H4 (cell line): ENCODE data around the gene ALMS1. TPM values are rescaled to one million over a fixed set of nuclear protein-coding genes. Genes with fewer than 3 reads are reported as not detected.
"Not testable (repeated sequence)": the region's sequence is repeated elsewhere in the genome, so short reads cannot be mapped to it uniquely, and the experiment has no call there.

Source experiments
- DNase-seq: peaks from one replicate; pipeline ENCODE4 v3.0.0-alpha.2; 2015; ENCODE audit warnings: low spot score
- total RNA-seq: library from RNA; depleted of rRNA; stranded (reverse); fragments of >200 nt; shearing (Covaris generic); gene quantifications from 2 replicates; pipeline ENCODE4 v1.2.3, GENCODE V29; 2014; rRNA removed

ALMS1 gene, protein sequence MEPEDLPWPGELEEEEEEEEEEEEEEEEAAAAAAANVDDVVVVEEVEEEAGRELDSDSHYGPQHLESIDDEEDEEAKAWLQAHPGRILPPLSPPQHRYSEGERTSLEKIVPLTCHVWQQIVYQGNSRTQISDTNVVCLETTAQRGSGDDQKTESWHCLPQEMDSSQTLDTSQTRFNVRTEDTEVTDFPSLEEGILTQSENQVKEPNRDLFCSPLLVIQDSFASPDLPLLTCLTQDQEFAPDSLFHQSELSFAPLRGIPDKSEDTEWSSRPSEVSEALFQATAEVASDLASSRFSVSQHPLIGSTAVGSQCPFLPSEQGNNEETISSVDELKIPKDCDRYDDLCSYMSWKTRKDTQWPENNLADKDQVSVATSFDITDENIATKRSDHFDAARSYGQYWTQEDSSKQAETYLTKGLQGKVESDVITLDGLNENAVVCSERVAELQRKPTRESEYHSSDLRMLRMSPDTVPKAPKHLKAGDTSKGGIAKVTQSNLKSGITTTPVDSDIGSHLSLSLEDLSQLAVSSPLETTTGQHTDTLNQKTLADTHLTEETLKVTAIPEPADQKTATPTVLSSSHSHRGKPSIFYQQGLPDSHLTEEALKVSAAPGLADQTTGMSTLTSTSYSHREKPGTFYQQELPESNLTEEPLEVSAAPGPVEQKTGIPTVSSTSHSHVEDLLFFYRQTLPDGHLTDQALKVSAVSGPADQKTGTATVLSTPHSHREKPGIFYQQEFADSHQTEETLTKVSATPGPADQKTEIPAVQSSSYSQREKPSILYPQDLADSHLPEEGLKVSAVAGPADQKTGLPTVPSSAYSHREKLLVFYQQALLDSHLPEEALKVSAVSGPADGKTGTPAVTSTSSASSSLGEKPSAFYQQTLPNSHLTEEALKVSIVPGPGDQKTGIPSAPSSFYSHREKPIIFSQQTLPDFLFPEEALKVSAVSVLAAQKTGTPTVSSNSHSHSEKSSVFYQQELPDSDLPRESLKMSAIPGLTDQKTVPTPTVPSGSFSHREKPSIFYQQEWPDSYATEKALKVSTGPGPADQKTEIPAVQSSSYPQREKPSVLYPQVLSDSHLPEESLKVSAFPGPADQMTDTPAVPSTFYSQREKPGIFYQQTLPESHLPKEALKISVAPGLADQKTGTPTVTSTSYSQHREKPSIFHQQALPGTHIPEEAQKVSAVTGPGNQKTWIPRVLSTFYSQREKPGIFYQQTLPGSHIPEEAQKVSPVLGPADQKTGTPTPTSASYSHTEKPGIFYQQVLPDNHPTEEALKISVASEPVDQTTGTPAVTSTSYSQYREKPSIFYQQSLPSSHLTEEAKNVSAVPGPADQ (N-terminal part only)
- 6.2 and 8.3 TPM in 2 replicates for total RNA-seq

DNA sequence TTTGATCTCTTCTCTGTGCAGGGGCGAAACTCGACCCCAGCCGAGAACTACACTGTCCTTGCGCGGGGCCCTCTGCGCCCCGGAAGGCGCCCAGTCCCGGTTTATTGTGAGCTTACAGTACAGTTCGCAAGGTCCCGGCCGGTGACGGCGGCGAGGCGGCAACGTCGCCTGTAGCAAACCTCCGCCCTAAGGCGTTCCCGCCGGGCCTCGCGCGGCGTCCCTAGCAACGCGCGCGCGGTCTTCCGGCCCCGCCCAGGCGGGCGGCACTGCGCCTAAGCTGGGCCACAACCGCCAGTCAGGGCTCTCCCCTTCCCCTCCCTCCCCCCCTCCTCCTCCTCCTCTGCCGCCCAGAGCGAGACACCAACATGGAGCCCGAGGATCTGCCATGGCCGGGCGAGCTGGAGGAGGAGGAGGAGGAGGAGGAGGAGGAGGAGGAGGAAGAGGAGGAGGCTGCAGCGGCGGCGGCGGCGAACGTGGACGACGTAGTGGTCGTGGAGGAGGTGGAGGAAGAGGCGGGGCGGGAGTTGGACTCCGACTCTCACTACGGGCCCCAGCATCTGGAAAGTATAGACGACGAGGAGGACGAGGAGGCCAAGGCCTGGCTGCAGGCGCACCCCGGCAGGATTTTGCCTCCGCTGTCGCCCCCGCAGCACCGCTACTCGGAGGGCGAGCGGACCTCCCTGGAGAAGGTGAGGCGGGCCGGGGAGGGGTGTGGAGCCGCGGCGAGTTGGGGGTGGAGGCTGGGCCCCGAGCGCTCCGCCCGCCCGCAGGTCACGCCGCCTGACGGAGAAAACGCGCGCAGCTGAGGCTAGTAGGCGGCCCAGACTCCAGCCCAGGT, at the start of gene ALMS1:
ALMS1 (plus strand) TSS at position 333 of the 838 bp plus-strand sequence; CDS start at position 366, 33 bp downstream.
- peak; percentile 83 for DNase-seq

DNA sequence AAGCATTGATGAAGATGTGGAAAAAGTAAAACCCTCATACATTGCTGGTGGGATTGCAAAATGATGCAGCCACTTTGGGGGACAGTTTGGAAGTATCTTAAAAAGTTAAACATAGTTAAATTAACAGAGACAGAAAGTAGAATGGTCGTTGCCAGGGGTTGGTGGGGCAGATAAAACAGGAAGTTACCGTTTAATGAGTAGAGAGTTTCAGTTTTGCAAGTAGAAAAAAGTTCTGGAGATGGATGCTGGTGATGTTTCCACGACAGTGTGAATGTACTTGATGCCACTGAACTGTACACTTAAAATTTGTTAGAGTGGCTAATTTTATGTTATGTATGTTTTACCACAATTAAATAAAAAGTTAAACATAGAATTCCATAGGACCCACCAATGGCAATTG, 47.8 kb upstream of the ALMS1 start:
- DNase-seq, result no peak

DNA sequence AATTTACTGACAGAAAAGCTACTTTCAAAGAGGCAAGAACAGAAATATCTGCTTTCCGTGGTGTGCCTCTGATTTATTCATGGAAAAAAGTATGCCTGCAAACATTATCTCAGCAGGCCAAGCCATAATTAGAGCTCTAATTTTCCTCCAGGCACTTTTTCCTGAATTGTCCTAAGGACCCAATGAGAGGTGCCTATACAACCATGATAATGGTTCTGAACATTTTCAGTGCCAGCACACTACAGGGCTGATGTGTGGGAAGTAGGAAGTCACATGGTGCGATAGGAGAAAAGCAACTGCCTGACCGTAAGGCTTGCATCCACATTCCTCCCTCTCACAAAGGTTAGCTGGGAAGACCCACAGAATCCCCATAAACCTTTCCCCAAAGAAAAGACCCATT, 46.4 kb upstream of the ALMS1 start:
- DNase-seq, result no peak

DNA sequence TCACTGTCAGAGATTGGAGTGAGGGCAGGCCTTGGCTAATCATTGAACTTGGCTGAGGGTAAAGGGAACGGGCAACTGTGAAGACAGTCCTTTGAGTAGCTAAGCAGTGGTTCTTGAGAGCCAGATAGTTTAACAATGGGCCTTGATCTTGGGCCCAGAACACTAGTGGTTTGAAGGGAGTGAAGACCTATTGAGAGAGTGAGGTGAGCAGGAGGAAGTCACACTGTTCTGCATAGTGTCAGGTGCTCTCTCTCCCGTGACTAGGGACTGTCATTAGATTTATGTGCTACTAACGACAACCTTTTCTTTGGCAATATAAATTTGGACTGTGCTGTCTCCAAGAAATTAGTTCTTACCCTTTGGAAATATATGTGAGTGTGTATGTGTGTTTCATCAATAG, 44.6 kb upstream of the ALMS1 start:
- no peak for DNase-seq

DNA sequence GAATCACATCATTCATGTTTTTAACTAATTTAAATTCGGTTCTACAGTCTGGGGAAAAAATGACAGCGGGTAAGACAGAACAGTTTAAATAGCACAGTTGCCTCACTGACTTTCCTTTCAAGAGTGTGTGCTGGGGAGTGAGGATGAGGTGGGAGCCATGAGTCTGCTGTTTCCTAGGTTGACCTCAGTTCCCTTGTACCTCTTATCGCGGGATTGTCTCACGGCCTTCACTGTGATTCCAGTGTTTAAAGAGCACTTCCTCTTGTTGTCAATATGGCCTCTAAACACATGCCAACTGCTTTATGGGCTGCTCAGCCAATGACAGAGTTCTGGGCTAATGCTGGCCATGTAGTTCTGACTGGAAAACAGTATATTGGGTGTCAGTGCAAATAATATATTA, 41.6 kb upstream of the ALMS1 start:
- no peak for DNase-seq

DNA sequence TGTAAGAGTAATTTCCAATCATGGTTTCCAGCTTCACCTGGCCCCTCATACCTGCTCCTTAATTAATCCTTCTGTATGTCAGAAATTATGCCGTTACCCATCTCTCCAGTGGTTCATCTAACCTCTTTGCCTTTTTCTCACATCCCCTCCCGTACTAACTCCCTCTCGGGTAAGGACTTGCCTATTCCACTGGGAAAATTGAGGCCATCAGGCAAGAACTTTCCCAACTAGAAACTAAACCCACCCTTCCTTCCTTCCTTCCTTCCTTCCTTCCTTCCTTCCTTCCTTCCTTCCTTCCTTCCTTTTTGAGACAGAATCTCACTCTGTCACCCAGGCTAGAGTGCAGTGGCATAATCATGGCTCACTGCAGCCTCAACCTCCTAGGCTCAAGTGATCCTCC, 40.9 kb upstream of the ALMS1 start:
- not testable (repeated sequence) for DNase-seq

DNA sequence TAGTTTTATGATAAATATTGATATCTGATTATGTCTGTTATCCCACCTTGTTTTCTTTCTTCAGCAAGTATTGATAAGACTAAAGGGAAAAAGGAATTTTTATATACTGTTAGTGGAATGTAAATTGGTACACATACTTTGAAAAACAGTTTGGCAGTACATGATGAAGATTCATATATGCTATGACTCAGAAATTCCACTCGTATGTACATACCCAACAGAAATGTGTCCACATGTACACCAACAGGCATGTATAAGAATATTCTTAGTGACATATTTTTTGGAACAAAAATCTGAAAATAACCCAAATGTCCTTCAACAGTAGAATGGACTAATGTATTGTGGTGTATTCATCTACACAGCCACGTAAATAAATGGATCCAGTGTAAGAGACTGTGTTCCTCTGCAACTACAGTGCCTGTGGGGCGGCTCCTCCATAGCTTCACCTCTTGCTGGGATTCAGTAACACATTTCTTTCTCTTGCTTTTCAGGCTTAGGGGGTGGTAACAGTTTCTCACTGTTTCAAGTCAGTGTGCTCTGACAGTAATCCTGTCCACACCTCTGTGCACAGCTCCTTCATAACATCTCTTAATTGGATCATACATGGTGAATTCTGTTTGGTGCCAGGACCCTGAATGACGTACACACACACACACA, 35.5 kb upstream of the ALMS1 start:
- DNase-seq, result no peak

DNA sequence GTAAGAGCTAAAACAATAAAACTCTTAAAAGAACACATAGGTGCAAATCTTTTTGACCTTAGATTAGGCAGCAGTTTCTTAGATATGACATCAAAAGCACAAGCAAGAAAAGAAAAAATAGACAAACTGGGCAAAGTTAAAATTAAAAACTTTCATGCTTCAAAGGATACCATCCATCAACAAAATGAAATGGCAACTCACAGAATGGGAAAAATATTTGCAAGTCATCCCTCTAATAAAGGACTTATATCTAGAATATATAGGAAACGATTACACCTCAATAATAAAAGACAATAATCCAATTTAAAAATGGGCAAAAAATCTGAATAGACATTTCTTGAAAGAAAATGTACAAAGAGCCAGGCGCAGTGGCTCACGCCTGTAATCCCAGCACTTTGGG, 29.5 kb upstream of the ALMS1 start:
- DNase-seq, result no peak

DNA sequence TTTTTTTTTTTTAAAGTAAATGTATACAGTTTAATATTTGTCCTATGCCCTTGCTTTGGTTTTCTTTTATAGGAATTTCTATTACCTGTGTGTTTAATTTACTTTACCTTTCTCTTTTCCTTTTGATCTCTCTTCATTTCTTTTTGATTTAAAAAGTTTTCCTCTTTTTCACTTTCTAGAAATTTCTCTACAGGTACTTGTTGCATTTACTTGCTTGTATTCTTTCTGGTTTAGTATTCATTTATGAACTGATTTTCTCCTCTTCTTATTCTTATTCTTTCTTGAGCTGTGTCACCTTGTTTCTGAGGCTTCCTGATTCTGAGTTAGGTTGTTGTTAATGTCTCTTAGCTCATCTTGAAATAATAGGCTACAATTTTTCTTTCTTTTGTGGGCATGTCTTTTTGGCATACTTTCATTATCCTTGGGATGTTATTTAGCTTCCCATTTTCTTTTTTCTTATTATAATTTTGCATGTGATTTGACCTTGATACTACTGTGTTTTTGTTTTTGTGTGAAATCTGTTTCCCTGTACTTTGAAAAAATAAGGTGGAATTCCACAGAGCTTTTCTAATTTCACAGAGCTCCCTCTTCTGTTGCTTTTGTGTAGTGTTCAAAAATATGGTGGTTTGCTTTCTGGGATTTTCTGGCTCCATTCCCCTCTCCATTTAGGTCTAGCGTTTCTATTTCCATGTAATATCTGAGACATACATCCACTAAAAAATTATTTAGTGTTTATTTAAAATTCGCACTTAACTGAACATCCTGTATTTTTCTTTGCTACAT, 25.5 kb upstream of the ALMS1 start:
- no peak for DNase-seq

DNA sequence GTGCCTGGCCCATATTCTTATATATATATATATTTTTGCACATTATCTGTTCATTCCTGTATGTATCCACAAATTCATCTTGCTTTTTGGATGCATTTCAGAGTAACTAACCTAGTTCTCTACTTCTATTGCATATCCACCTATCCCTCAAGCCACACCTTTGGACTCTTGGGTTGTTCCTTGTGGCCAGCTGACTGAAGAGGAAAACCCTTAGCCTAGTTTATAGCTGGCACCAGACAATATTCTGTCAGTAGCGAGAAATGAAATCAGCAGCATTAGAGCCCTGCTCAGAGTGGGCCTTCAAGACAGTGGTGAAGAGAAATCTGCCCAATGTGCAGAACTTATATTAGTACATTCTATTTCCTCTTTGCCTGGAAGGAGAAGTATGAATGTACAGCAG, 19.6 kb upstream of the ALMS1 start:
- DNase-seq, result no peak

DNA sequence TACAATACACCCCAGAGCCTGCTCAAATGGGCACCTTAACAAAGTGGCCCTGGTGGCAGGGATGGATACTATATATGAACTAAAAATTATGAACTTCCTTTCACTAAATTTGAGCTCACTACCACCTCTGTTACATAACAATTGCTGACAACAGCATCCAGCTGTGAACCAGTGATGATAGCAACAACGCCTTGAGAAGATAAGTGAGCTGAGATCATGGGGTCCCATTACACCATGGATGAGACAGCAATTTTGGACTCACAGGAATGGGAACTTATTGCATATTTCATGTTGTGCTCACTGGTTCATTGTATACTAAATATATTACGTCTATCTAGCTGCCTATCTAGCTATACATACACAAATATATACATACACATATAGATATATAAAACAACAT, 16.9 kb upstream of the ALMS1 start:
- no peak for DNase-seq

DNA sequence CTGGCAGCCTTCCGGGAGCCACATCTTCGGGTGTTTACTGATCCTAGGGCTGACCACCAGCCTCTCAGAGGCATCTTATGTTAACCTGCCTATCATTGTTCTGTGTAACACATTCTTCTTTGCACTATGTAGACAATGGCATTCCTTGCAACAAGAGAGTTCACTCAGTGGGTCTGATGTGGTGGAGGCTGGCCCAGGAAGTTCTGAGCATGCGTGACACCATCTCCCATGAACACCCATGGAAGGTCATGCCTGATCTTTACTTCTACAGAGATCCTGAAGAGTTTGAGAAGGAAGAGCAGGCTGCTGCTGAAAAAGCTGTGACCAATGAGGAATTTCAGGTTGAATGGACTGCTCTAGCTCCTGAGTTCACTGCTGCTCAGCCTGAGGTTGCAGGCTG, 15.3 kb upstream of the ALMS1 start:
- DNase-seq, result no peak

DNA sequence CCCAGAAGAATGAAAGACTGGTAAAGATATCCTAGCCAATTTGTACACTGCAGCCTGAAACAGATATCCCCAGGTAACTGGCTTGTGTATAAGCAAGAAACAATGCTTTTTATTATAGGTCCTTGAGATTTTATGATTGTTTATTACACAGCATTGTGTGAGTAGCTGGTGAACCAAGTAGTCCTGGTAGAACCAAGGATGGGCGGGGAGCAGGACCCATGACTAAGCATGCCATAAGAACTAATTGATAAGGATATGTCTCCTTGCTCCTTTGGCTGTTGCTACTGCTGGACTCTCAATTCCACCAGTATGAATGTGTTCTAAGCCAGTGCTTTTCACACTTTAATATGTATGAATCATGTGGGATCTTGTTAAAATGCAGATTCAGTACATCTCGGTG, 12.3 kb upstream of the ALMS1 start:
- DNase-seq, result no peak

DNA sequence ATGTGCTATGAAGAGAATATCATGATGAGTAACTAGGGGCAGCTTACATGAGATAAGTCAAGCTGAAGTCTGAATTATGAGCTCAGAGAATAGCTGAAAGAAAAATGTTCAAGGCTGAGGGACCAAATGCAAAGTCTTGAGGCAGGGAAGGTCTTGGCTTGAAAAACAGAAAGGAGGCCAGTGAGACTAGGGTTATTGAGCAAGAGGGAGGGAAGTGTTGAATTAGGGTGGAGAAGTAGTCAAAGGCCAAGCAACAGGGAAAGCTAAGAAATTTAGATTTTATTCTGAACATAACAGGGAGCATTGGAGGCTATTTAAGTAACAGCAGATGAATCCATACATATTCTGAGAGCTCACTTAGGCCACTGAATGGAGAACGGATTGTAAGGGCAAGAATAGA, 11.4 kb upstream of the ALMS1 start:
- no peak for DNase-seq

DNA sequence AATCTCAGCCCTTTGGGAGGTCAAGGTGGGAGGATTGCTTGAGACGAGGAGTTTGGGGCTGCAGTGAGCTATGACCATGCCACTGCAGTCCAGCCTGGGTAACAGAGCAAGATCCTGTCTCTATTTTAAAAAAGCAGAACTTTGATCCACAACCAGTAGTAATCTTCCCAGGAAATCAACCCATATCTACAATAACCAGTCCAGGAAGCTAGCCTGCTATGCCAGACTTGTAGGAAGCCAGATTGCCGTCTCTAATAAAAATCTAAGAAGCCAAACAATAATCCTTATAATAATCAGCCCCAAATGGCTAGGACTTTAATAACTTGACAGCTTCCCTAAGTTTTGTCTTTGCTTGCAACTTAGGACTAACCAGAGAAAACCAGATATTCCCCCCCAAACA, 9.0 kb upstream of the ALMS1 start:
- no peak for DNase-seq

DNA sequence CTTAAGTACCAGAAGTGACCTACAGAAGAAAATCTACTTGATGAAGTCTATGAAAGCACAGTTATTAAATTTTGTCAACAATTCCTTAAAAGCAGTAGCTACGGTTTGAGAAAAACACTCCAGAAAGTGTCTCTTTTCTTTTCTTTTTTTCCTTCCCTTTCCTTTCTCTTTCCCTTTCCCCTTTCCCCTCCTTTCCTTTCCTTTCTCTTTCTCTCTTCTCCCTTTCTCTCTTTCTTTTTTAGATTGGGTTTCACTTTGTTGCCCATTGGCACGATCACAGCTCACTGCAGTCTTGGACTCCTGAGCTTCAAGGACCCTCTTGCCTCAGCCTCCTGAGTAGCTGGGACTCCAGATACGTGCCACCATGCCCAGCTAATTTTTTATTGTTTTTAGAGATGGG, 2.6 kb upstream of the ALMS1 start:
- DNase-seq, result no peak

DNA sequence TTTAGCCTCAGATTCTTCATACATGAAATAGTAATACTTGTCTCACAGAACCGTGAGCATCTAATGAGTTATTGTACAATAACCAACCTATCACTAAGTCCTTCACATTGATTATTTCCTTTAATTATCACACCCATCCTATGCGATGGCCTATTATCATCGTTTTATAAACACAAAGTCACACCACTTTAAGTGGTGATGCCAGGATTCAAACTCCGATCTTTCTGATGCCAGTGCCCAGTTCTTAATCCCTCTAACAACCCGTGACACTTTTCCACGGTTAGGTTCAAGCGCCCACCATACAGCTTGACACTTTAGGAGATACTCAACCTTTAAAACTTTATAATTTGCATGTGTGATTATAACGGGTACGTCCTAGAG, 523 bp upstream of the ALMS1 start:
- no peak for DNase-seq

DNA sequence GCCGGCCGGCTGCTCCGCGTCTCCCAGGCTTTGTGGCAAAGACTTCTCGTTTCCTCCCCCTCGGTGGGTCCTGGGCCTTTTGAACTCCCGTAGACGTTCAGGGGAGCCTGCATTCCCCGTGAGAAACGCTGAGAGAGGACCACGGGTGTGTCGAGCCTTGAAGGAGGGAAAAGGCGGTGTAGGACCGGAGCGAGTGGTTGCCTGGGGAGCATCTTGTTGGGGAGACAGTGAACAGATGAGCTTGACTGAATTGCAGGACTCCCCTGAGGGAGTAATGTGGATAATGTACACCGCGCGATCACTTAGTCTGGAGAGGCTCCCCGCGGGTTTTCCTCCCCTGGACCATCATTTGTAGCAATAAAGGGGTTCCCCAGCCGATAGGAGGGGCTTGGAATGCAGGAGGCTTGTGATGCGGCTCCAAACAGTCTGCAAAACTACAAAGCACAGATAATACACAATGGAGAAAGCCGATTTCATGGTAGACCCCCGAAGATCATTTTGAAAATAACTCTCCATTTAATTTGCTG, 769 bp downstream of the ALMS1 start:
- no peak for DNase-seq

DNA sequence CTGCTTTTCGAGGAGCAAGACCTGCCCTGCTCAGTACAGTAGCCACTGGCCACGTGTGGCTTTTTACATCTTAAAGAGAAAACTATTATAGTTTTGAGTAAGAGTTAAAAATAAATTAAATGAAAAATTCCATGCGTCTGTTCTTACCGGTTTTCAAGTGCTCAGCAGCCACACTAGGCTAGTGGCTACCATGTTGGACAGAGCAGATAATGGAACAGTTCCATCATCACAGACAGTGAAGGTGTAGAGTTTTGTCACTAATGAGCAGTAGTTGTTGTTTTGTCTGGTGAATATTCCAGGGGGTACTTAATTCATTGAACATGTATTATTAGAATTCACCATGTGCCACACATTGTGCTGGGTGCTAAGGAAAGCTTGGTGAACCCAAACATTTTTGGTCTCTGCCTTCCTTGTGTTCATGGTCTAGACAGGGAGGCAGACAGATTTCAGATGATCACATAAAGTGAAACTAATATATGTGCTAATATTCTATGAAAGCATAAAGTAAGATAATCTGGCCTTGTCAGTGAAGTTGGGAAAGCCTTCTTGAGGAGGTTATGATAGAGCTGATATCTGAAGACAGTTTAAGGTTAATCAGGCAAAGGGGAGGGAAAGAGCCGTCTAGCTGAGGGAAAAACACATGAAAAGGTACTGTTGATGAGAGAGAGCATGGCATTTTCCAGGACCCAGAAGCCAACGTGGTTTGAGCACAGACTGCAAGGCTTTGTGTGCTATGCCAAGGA, 1.4 kb downstream of the ALMS1 start:
- no peak for DNase-seq
